Left hindlimb (tissue), 1 donor: ENCODE data around the gene DRD1.
"Not testable (repeated sequence)": the region's sequence is repeated elsewhere in the genome, so short reads cannot be mapped to it uniquely, and the experiment has no call there.

Source experiments
- DNase-seq: peaks from one replicate; pipeline ENCODE4 v3.0.0-alpha.2; 2018

The DRD1 gene

GRCh38 chr5:175422058-175422457 is 21.9 kb downstream of the DRD1 start:
- DNase-seq, result no peak

GRCh38 chr5:175420383-175420782 is 23.6 kb downstream of the DRD1 start:
- DNase-seq, result no peak

DNA sequence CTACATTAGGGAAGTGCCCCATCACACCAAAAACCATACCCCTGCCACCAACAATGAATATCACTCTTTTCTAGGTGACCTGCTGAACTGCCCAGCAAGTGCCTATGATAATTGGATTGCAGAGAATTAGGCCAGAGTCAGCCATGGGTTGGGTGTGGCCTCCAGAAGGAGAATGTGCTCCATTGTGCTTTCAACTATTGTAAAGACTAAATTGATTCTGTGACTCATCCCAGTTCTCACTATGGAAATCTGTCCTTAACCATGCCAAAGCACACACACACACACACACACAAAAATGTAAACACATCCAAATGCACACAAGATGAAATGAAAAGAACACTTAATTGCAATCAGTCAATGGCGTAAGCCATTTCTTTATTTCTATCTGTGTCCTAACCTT is 25.7 kb downstream of the DRD1 start:
- DNase-seq, result no peak

DNA sequence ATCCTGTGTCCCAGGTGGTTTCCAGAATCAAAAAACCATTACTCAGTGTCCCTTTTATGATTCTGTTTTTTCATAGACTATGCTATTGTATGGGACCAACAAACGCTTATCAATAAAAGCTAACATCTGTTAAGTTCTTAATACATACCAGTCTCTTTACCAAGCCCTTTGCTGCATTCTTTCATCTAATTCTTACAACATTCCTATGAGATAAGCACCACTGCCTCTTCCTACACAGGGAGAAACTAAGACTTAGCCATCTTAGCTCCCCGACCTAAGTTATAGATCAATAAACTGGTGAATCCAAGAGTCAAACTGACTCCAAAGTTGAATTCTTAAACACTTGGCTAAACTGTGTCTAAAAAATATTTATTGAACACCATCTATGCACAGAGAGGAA is 26.6 kb downstream of the DRD1 start:
- no peak for DNase-seq

DNA sequence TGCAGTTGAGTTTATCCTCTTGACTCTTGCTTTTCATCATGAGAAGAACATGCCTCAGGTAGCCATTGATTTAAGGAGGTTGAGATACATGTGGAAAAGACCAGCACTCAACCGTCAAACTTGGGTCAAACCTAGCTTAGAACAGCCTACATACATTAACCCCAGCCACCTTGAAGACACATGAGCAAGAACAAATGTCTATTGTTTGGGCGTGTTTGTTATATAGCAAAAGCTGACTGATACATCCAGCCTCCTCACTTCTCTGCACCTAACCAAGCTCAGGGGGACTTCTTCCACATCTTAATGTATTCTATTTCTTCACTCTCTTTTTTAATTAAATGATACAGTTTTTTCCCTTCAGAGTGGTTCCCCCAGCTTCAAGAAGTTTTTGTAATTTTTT is 28.7 kb downstream of the DRD1 start:
- DNase-seq, result no peak

- no peak for DNase-seq
Observed at GRCh38 chr5:175410926-175411325, 33.1 kb downstream of the DRD1 start.

GRCh38 chr5:175406300-175406699 is 37.7 kb downstream of the DRD1 start:
- DNase-seq, result no peak

- DNase-seq, result not testable (repeated sequence)
Observed at GRCh38 chr5:175397590-175398297, 46.2 kb downstream of the DRD1 start.

GRCh38 chr5:175395430-175395829 is 48.6 kb downstream of the DRD1 start:
- not testable (repeated sequence) for DNase-seq

GRCh38 chr5:175394601-175395000 is 49.4 kb downstream of the DRD1 start:
- no peak for DNase-seq

DNA sequence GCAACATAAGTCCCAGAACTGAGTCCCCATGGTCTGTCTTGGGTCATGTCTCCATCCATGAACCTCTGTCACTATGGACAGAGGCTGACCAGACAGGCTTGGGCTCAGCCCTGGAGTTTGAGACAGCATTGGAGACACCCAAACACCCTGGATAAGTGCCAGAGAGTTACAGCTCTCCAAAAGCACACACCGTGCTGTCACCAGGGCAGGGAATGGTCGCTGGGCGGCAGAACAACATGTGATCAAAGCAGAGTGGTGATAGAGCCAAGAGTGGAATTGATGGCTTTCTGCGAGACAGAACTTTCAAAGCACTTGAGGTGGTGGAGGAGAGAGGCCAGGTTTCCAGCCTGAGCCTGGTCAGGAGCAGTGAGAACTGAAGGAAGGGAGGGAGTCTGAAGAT is 50.1 kb downstream of the DRD1 start:
- DNase-seq, result no peak

DNA sequence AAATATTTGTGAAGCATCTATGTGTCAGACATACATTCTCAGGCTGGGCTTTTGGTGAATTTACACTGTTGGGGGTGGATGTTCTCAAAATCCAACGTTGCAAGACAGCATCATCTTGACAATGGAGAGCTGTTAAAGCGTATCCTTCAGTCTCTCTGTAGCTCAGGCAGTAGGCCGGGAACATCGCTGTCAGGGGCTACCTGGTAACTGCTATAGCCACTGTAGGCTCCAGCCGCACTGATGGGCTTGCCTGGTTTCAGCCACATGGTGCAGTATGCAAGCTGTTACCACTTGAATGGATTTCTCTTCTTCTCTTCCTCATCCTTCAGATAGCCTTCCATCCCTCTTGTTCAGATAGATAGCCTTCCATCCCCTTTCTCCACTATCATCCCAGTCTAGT is 51.7 kb downstream of the DRD1 start:
- no peak for DNase-seq

GRCh38 chr5:175390352-175391083 is 53.5 kb downstream of the DRD1 start:
- DNase-seq, result no peak
